Uterus (tissue), 4 donors: ENCODE measurements around the gene PTPRN2. TPM values are rescaled to one million over a fixed set of nuclear protein-coding genes. Genes with fewer than 3 reads are reported as not detected.

Experiments
- DNase-seq, 2 donors: peaks; one replicate each; pipeline ENCODE4 v3.0.0-alpha.2; 2019 to 2020
- H3K27ac ChIP-seq, 2 donors: fragments of 200-600 bp; sonication (generic); 1 replicate in 1 of 2; 2 replicates in 1 of 2; pipeline ENCODE4 v1.5.1; 2016 to 2018
- H3K27me3 ChIP-seq, 2 donors: fragments of 200-600 bp; sonication (generic); one replicate each; pipeline ENCODE4 v1.5.1; 2018 to 2019; ENCODE audit warnings: control low read depth in 1 of 2
- H3K36me3 ChIP-seq, 2 donors: fragments of 200-600 bp; sonication (generic); one replicate each; pipeline ENCODE4 v1.5.1; 2019; ENCODE audit warnings: control low read depth in 1 of 2
- H3K4me1 ChIP-seq, 2 donors: fragments of 200-600 bp; sonication (generic); one replicate each; pipeline ENCODE4 v1.5.1; 2018 to 2019; ENCODE audit warnings: control low read depth in 1 of 2
- H3K4me3 ChIP-seq, 2 donors: fragments of 200-600 bp; sonication (generic); 1 replicate in 1 of 2; 2 replicates in 1 of 2; pipeline ENCODE4 v1.5.1; 2018 to 2019; ENCODE audit warnings: mild to moderate bottlenecking in 1 of 2
- H3K9me3 ChIP-seq, 2 donors: fragments of 200-600 bp; sonication (generic); one replicate each; pipeline ENCODE4 v1.5.1; 2019; ENCODE audit warnings: control low read depth in 1 of 2
- POLR2A ChIP-seq, 2 donors: fragments of 450-650 bp; IDR thresholded peaks; one replicate each; pipeline ENCODE4 v1.6.1; 2016; ENCODE audit warnings: antibody characterized with exemption in 2 of 2, mild to moderate bottlenecking in 1 of 2, moderate library complexity in 1 of 2
- intact Hi-C: fragments of 100-400 bp; cut with DNase I; formaldehyde crosslinking; loops from one replicate; pipeline ENCODE4 v1.15.1; 2023; ENCODE audit warnings: low total_unique reads
- total RNA-seq, 4 donors: library from RNA; depleted of rRNA in 3 of 4; stranded (reverse); fragments of >200 nt in 3 of 4; gene quantifications; one replicate each; pipeline versions ENCODE4 v1.1.0 to v1.2.4, GENCODE V29; 2014 to 2023
- TF ChIP-seq, protein P1 (sequence below), 4 experiments: fragments of 200-600 bp in 2 of 4; fragments of 450-650 bp in 2 of 4; sonication (generic) in 2 of 4; IDR thresholded peaks; one replicate each; pipeline ENCODE4 v1.5.1; 2016 to 2019; ENCODE audit warnings: antibody characterized with exemption in 4 of 4, mild to moderate bottlenecking in 2 of 4, moderate library complexity in 1 of 4
- donor health status: DM: yes; HTN: yes; CAD: no.

PTPRN2 gene
- total RNA-seq, 4 donors from 2014 or later: 1.2 to 5.2 (median 2.3) TPM

DNA sequence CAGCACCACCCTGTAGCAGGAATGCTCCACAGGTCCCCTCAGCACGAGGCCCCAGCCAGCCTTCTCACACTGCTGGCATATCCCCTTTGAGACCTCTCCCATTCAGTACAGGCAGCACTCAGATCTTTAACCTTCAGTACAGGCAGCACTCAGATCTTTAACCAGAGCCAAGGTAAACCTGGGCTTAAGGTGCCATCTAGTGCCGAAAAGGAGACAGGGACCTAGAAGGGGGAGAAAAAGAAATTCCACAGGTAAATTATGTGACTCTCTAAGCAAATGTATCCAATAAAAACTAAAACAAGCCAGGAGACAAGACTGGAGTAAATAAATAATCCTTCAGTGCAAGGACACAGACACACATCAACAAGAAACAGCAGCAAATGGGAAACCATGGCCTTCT lies 358.6 kb downstream of the PTPRN2 start:
- Histone ChIP-seq H3K4me3 (no peak overlapping the region), H3K27me3 (no peaks in the 10 kb centered on the region), H3K4me1 (no peaks in the 10 kb centered on the region), H3K9me3 (no peaks in the 10 kb centered on the region), H3K36me3 (no peaks in the 10 kb centered on the region), H3K27ac (no peak overlapping the region)
- no peak for DNase-seq
- no peak for TF ChIP-seq POLR2A (IDR thresholded peaks at IDR 0.05)
- TF ChIP-seq, protein P1, sequence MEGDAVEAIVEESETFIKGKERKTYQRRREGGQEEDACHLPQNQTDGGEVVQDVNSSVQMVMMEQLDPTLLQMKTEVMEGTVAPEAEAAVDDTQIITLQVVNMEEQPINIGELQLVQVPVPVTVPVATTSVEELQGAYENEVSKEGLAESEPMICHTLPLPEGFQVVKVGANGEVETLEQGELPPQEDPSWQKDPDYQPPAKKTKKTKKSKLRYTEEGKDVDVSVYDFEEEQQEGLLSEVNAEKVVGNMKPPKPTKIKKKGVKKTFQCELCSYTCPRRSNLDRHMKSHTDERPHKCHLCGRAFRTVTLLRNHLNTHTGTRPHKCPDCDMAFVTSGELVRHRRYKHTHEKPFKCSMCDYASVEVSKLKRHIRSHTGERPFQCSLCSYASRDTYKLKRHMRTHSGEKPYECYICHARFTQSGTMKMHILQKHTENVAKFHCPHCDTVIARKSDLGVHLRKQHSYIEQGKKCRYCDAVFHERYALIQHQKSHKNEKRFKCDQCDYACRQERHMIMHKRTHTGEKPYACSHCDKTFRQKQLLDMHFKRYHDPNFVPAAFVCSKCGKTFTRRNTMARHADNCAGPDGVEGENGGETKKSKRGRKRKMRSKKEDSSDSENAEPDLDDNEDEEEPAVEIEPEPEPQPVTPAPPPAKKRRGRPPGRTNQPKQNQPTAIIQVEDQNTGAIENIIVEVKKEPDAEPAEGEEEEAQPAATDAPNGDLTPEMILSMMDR (IDR thresholded peaks at IDR 0.05): no peak
- intact Hi-C loops: no loop called here

DNA sequence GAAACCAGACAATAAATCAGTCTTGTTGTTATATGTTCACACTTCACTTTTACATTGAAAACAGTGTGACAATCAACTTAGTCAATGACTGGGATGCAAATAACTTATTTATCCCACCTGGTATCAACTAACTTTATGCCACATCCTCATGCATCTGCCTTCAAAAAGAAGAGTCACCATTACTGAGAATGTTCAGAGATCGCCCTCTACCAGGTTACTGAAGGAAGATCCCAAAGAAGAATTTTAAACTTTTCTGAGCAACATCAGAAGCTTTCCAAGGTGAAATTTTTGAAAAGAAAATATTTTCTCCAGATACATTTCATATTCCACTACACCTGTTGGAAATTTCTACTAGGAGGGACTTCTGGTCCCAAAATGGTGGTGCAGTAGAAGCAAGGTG lies 359.5 kb downstream of the PTPRN2 start:
- H3K36me3 ChIP-seq: no peaks in the 10 kb centered on the region
- H3K4me3 ChIP-seq: no peak overlapping the region
- no peak for TF ChIP-seq POLR2A (IDR thresholded peaks at IDR 0.05)
- TF ChIP-seq, protein P1 (IDR thresholded peaks at IDR 0.05): no peak
- no peak for DNase-seq
- H3K27ac ChIP-seq: no peak overlapping the region
- H3K9me3 ChIP-seq: no peaks in the 10 kb centered on the region
- intact Hi-C loops: no loop called here
- H3K4me1 ChIP-seq: no peaks in the 10 kb centered on the region
- H3K27me3 ChIP-seq: no peaks in the 10 kb centered on the region

DNA sequence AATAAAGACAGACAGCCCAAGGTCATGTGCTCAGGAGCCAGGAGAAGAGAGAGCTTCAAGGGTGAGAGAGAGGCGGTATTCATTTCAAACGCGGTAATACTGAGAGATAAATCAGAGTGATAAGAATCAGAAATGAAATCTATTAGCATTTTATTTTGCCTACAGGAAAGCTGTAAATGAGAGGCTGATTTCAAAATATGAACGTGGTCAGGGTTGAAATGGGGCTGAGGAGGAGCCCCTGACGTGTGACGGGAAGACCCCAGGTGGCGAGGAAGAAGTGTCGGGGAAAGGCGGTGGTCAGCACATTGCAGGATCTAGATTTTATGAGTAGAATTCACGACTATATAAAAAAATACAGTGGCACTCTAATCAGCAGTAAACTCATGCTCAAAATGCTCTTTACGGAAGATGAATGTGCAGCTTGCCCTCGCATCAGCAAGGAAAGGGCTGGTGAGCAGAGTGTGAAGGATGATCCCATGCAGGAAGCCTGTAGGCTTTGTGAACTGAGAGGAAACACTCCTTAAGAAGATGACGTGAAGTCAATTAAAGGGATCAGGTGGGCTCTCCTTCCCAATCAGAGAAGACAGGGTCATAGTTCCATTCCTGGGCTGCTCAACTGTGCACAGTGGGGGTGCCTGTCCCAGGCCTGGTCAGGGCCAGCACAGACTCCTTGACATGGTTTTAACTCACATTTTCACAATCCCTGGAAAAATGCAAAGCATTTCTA lies 360.2 kb downstream of the PTPRN2 start:
- Histone ChIP-seq H3K27ac (no peak overlapping the region), H3K4me3 (no peak overlapping the region), H3K9me3 (no peaks in the 10 kb centered on the region), H3K36me3 (no peaks in the 10 kb centered on the region), H3K27me3 (no peaks in the 10 kb centered on the region), H3K4me1 (no peaks in the 10 kb centered on the region)
- no peak for TF ChIP-seq POLR2A (IDR thresholded peaks at IDR 0.05)
- TF ChIP-seq, protein P1 (IDR thresholded peaks at IDR 0.05): no peak
- intact Hi-C loops: no loop called here
- no peak for DNase-seq

DNA sequence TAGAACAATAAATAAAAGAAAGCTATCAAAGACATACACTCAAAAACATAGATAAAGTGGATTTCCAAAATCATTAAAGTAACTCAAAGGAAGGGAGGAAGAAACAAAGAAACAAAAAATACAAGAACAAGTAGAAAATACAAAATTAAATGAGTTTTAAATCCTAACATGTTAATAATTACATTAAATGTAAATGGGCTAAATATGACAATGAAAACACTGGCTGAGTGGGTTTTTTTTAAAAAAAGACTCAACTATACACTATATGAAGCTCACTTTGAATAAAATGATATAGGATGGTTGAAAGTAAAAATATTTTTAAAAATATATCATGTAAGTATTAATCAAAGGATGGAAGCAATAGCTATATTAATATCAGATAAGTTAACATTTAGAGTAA lies 371.4 kb downstream of the PTPRN2 start:
- intact Hi-C loops: no loop called here
- no peak for DNase-seq
- TF ChIP-seq POLR2A (IDR thresholded peaks at IDR 0.05): no peak
- TF ChIP-seq, protein P1 (IDR thresholded peaks at IDR 0.05): no peak
- H3K27ac ChIP-seq: no peak overlapping the region
- H3K36me3 ChIP-seq: no peaks in the 10 kb centered on the region
- no peaks in the 10 kb centered on the region for H3K9me3 ChIP-seq
- no peak overlapping the region for H3K4me3 ChIP-seq
- no peaks in the 10 kb centered on the region for H3K27me3 ChIP-seq
- H3K4me1 ChIP-seq: no peaks in the 10 kb centered on the region

DNA sequence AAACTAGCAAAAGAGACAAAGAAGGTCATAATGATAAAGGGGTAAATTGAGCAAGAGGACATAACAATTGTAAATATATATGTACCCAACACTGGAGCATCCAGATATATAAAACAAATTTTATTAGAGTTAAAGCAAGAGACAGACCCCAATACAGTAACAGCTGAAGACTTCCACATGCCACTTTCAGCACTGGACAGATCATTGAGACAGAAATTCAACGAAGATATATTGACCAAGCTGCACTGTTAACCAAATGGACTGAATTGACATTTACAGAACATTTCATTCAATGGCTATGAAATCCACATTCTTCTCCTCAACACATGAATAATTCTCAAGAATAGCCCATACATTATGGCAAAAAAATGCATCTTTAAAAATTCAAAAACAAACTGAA lies 378.2 kb downstream of the PTPRN2 start:
- no peaks in the 10 kb centered on the region for H3K9me3 ChIP-seq
- TF ChIP-seq, protein P1 (IDR thresholded peaks at IDR 0.05): no peak
- no peak for TF ChIP-seq POLR2A (IDR thresholded peaks at IDR 0.05)
- intact Hi-C loops: no loop called here
- H3K27ac ChIP-seq: no peak overlapping the region
- no peak overlapping the region for H3K4me3 ChIP-seq
- no peaks in the 10 kb centered on the region for H3K27me3 ChIP-seq
- no peaks in the 10 kb centered on the region for H3K36me3 ChIP-seq
- no peaks in the 10 kb centered on the region for H3K4me1 ChIP-seq
- DNase-seq: no peak
